Tibial nerve (tissue), 4 donors: ENCODE results near the gene GLRX. TPM values are rescaled to one million over a fixed set of nuclear protein-coding genes. Genes with fewer than 3 reads are reported as not detected.

Experiments used
- DNase-seq, 2 donors: peaks; one replicate each; pipeline ENCODE4 v3.0.0-alpha.2; 2019; ENCODE audit warnings: low spot score in 2 of 2
- H3K27ac ChIP-seq, 4 donors: fragments of 200-600 bp; sonication (generic) in 3 of 4; one replicate each; pipeline ENCODE4 v1.5.1; 2017 to 2019; ENCODE audit warnings: mild to moderate bottlenecking in 1 of 4
- H3K27me3 ChIP-seq, 2 donors: fragments of 200-600 bp; sonication (generic) in 1 of 2; one replicate each; pipeline versions ENCODE4 v1.5.1 to v1.6.0; 2017 to 2019
- H3K36me3 ChIP-seq, 3 donors: fragments of 200-600 bp; sonication (generic); one replicate each; pipeline ENCODE4 v1.5.1; 2018 to 2019
- H3K4me1 ChIP-seq, 4 donors: fragments of 200-600 bp; sonication (generic) in 3 of 4; one replicate each; pipeline ENCODE4 v1.5.1; 2017 to 2019
- H3K4me3 ChIP-seq, 4 donors: fragments of 200-600 bp; sonication (generic) in 3 of 4; one replicate each; pipeline ENCODE4 v1.5.1; 2017 to 2019; ENCODE audit warnings: mild to moderate bottlenecking in 1 of 4, moderate library complexity in 1 of 4
- H3K9me3 ChIP-seq, 4 donors: fragments of 200-600 bp; sonication (generic) in 3 of 4; one replicate each; pipeline ENCODE4 v1.5.1; 2017 to 2019
- EP300 ChIP-seq, 2 donors: sonication (generic); formaldehyde crosslinking; IDR thresholded peaks; one replicate each; pipeline ENCODE4 v1.6.1; 2017; ENCODE audit warnings: antibody characterized with exemption in 2 of 2, mild to moderate bottlenecking in 1 of 2
- POLR2A ChIP-seq, 2 donors: fragments of 450-650 bp; IDR thresholded peaks; one replicate each; pipeline ENCODE4 v1.6.1; 2017; ENCODE audit warnings: antibody characterized with exemption in 2 of 2, mild to moderate bottlenecking in 2 of 2, moderate library complexity in 2 of 2
- WGBS, 2 donors: methylation state at CpG; one replicate each; pipeline ENCODE4 v1.1.5; 2018; 5-methylcytosine and 5-hydroxymethylcytosine counted together
- total RNA-seq, 4 donors: library from RNA; depleted of rRNA; stranded (reverse); fragments of >200 nt; gene quantifications; one replicate each; pipeline ENCODE4 v1.1.0, GENCODE V29; 2016
- TF ChIP-seq, protein P1 (sequence below), 5 experiments: fragments of 200-600 bp in 3 of 5; fragments of 450-650 bp in 2 of 5; sonication (generic) in 3 of 5; IDR thresholded peaks; one replicate each; pipeline ENCODE4 v1.5.1; 2016 to 2019; ENCODE audit warnings: antibody characterized with exemption in 5 of 5, mild to moderate bottlenecking in 3 of 5, moderate library complexity in 2 of 5

Gene GLRX
- total RNA-seq, 4 donors from 2014 or later: 15.3 to 72.0 (median 40.4) TPM

GRCh38 chr5:95826949-95827891 is 4.7 kb upstream of the GLRX start:
- 90% methylated on average over 10 of the region's 10 CpGs for WGBS, 2 donors
- no peaks in the 10 kb centered on the region for H3K27me3 ChIP-seq
- no peak overlapping the region for H3K27ac ChIP-seq
- H3K4me3 ChIP-seq: no peak overlapping the region
- no peaks in the 10 kb centered on the region for H3K36me3 ChIP-seq
- TF ChIP-seq EP300 (IDR thresholded peaks at IDR 0.05): no peak
- TF ChIP-seq, protein P1, sequence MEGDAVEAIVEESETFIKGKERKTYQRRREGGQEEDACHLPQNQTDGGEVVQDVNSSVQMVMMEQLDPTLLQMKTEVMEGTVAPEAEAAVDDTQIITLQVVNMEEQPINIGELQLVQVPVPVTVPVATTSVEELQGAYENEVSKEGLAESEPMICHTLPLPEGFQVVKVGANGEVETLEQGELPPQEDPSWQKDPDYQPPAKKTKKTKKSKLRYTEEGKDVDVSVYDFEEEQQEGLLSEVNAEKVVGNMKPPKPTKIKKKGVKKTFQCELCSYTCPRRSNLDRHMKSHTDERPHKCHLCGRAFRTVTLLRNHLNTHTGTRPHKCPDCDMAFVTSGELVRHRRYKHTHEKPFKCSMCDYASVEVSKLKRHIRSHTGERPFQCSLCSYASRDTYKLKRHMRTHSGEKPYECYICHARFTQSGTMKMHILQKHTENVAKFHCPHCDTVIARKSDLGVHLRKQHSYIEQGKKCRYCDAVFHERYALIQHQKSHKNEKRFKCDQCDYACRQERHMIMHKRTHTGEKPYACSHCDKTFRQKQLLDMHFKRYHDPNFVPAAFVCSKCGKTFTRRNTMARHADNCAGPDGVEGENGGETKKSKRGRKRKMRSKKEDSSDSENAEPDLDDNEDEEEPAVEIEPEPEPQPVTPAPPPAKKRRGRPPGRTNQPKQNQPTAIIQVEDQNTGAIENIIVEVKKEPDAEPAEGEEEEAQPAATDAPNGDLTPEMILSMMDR (IDR thresholded peaks at IDR 0.05): no peak
- no peak for TF ChIP-seq POLR2A (IDR thresholded peaks at IDR 0.05)
- no peaks in the 10 kb centered on the region for H3K9me3 ChIP-seq
- H3K4me1 ChIP-seq: peaks cover 0 to 23% (median 5%) of the 10 kb centered on the region in 4 donors
- no peak for DNase-seq

DNA sequence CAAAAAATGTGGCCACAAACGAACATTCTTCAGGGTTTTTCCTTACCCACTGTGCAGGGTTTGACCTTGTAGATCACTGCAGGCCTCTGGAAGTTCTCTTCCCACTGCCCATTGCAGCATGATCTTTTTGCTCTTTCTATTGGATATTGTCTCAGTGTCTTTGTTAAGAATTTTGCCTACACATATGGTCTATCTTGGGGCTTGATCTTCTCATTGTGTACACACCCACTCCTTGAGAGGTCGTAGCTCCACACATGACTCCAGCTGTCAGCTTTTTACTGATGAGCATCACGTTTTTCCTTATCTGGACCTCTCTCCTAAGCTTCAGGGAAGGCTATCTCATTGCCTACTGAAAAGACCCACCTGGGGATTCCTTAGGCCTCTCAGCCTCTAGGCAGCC is 3.0 kb upstream of the GLRX start:
- no peak for DNase-seq
- 76 to 77% methylated on average over 3 of the region's 3 CpGs for WGBS, 2 donors
- Histone ChIP-seq H3K27me3 (no peaks in the 10 kb centered on the region), H3K4me3 (no peak overlapping the region), H3K4me1 (peaks cover 0 to 33% (median 7%) of the 10 kb centered on the region in 4 donors), H3K36me3 (no peaks in the 10 kb centered on the region), H3K9me3 (no peaks in the 10 kb centered on the region), H3K27ac (no peak overlapping the region)
- TF ChIP-seq EP300 (IDR thresholded peaks at IDR 0.05): no peak
- TF ChIP-seq POLR2A (IDR thresholded peaks at IDR 0.05): no peak
- TF ChIP-seq, protein P1 (IDR thresholded peaks at IDR 0.05): no peak

DNA sequence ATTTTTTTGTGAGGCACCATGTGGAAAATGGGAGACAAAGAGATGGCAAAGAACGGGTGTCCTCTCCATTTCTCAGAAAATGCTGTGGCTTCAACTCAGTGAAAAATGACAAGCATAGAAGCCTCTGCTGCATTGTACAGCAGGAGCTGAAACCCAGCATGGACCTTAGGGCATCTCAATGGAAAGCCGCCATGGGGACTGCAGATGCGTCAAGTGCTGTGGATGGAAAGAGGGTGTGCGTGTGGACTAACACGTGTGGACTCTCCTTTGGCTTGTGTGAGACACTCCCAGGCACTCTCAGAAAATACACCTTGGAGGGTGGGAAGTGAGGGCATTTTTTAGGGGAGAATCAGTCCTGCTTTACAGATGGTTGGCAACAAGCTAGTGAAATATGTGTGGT is 2.2 kb upstream of the GLRX start:
- WGBS, 2 donors: 91 to 92% methylated on average over 5 of the region's 5 CpGs
- Histone ChIP-seq H3K4me3 (no peak overlapping the region), H3K9me3 (no peaks in the 10 kb centered on the region), H3K4me1 (peaks cover 0 to 37% (median 7%) of the 10 kb centered on the region in 4 donors), H3K27me3 (no peaks in the 10 kb centered on the region), H3K27ac (peak overlapping the region in 2 of 4 donors; percentile 86 to 90), H3K36me3 (no peaks in the 10 kb centered on the region)
- DNase-seq: no peak
- TF ChIP-seq EP300 (IDR thresholded peaks at IDR 0.05): no peak
- TF ChIP-seq, protein P1 (IDR thresholded peaks at IDR 0.05): no peak
- TF ChIP-seq POLR2A (IDR thresholded peaks at IDR 0.05): no peak

DNA sequence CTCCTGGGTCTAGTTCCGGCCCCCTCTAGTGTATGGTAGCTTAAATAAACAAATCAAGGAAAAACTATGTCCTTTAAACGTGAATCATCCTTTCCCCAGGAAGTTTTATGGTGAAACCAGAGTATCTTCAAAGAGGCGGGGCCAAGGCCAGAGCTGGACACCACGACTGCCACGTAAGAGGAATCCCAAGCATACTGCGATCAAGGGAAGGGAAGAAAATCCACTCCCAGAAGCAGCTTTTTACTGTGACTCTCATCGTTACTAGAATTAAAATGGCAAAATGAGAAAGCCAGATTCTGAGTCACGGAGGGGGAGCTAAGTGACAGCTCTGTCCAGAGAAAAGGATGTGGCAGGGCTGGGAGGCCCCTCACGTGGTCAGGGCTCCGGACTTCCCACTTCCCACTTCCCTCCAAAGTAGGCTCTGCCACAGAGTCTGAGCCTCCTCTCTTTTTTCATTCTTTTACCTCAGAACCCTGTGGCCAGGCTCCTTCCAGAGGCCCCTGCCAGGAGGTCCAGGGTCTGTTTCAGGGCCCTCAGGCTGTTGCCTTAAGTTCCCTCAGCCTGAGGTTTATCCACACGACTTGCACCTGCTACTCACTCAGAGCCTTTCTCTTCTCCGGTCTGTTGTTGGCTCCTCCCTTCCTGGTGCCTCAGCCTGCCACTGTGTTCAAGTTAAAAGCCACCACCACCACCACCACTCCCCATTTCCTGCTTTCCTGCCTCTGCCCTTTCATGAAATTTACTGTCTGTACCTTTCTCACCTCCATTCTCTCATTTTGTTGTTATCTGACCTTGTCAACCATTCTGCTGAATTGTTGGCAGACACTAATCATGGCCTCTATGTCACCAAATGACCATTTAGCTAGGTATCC is 1.4 kb upstream of the GLRX start:
- Histone ChIP-seq H3K27me3 (no peaks in the 10 kb centered on the region), H3K4me1 (peaks cover 0 to 38% (median 7%) of the 10 kb centered on the region in 4 donors), H3K27ac (peak overlapping the region; percentile 53 to 90 (median 86)), H3K9me3 (no peaks in the 10 kb centered on the region), H3K4me3 (peak overlapping the region in 3 of 4 donors; percentile 32 to 75 (median 47)), H3K36me3 (no peaks in the 10 kb centered on the region)
- peak; percentile 41 to 64 for DNase-seq
- TF ChIP-seq, protein P1 (IDR thresholded peaks at IDR 0.05): no peak
- TF ChIP-seq POLR2A (IDR thresholded peaks at IDR 0.05): no peak
- peak in 1 of 2 donors; percentile 50 for TF ChIP-seq EP300 (IDR thresholded peaks at IDR 0.05)
- 38 to 40% methylated on average over 12 of the region's 12 CpGs for WGBS, 2 donors
